ENCODE results near the gene PDZK1IP1.

Gene PDZK1IP1

GRCh38 chr1:47213230-47213963, 23.6 kb upstream of the PDZK1IP1 start:
- FAIRE-seq = no peak
- no peak for DNase-seq (ENCODE audit: insufficient read length, low spot score)
- TF ChIP-seq, protein P1, sequence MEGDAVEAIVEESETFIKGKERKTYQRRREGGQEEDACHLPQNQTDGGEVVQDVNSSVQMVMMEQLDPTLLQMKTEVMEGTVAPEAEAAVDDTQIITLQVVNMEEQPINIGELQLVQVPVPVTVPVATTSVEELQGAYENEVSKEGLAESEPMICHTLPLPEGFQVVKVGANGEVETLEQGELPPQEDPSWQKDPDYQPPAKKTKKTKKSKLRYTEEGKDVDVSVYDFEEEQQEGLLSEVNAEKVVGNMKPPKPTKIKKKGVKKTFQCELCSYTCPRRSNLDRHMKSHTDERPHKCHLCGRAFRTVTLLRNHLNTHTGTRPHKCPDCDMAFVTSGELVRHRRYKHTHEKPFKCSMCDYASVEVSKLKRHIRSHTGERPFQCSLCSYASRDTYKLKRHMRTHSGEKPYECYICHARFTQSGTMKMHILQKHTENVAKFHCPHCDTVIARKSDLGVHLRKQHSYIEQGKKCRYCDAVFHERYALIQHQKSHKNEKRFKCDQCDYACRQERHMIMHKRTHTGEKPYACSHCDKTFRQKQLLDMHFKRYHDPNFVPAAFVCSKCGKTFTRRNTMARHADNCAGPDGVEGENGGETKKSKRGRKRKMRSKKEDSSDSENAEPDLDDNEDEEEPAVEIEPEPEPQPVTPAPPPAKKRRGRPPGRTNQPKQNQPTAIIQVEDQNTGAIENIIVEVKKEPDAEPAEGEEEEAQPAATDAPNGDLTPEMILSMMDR (IDR thresholded peaks at IDR 0.05; ENCODE audit: insufficient read depth, missing control alignments) = no peak

DNA sequence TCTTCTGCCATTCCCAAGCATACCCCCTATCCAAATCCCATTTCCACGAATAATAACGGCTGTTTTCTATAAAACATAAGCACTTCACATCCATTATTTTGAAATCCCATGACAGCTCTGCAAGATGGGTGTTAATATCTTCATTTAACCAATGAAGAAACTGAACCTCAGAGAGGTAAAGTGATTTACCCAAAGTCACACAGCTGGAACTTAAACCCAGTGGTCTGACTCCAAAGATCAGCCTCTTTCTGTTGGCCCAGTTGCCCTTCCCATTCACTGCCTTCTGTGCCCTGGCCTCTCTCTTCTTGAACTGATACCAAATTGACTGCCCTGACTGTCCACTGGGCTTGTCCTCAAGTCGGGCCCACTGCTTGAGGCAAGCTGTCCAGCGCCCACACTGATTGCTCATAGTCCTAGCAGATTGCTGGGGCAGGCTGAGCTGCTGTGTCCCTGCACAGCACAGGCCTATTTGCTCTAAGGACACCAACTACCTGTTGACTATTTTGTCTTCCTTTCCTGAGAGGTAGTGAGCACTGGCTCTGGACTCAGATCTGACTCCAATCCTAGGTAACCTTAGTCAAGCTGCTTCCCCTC, 22.9 kb upstream of the PDZK1IP1 start:
- TF ChIP-seq, protein P1 (IDR thresholded peaks at IDR 0.05; ENCODE audit: insufficient read depth, missing control alignments) = no peak
- no peak for FAIRE-seq
- DNase-seq (ENCODE audit: insufficient read length, low spot score) = no peak

- TF ChIP-seq, protein P1 (IDR thresholded peaks at IDR 0.05; ENCODE audit: insufficient read depth, missing control alignments) = no peak
- FAIRE-seq = no peak
- no peak for DNase-seq (ENCODE audit: insufficient read length, low spot score)
These were observed 22.0 kb upstream of the PDZK1IP1 start for GRCh38 chr1:47211796-47212269.

DNA sequence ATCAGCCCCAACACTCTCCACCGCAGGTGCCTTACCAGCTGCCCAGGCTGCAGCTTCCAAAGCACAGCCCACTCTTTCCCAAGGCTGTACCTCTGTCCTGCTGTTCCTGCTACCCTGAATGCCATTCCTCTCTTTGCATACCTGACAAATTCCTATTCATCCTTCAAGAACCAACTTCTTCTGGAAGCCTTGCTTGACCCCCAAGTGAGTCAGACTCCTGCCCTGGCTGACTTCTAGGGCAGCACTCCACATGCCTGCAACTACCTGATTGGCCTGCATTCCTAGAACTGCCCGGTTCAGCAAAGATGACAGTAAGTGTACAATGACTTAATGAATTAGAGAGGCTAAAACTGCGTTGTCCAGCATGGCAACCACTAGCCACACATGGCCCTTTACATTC, 20.8 kb upstream of the PDZK1IP1 start:
- TF ChIP-seq, protein P1 (IDR thresholded peaks at IDR 0.05; ENCODE audit: insufficient read depth, missing control alignments) = no peak
- FAIRE-seq (no peak), DNase-seq (ENCODE audit: insufficient read length, low spot score) (no peak)

DNA sequence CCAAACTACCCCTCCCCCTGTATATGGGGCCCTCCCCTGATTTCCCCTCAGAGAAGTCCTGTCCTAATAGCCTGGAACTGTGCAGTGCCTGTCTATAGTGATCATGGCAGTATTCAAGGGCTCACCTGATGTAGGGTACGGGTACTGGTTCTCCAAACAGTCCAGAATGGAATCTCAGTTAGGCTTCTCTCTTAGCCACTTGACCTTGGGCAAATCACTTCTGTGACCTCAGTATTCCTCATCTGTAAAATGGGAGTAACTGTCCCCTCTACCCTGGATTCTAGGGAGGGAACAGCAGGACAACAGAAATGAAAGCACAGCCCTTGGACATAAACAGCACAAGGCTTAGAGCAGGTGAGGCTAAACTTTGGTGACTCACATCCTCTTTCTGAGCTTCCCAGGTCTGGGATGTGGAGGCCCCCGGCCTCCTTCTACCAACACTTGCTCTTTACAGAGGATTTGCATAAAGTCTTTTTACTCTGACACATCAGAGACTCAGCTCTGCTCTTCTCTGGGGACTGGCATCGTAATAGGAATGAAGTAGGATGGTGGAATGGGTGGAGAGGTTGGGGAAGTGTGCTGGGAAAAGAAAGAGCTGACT, 20.0 kb upstream of the PDZK1IP1 start:
- FAIRE-seq (no peak), DNase-seq (ENCODE audit: insufficient read length, low spot score) (no peak)
- TF ChIP-seq, protein P1 (IDR thresholded peaks at IDR 0.05; ENCODE audit: insufficient read depth, missing control alignments) = no peak

DNA sequence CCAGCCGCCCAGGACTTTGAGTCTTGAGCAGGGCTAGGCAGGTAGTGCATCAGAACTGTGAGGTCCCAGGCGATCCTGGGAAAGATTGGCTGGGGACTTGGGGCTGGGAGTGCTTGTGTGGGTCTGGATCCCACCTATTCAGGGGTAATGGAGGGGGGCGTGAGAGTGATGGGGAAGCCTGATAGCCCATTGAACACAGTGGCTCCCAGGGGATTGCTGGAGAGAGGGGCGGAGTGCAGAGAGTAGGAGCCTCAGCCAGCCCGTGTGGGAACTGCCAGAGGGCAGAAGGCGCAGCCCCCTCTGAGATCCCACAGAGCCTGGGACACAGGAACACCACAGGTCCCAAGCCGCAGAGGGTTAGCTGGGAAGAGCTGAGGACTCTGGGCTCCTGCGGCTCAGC, 19.3 kb upstream of the PDZK1IP1 start:
- DNase-seq (ENCODE audit: insufficient read length, low spot score) (no peak), FAIRE-seq (no peak)
- TF ChIP-seq, protein P1 (IDR thresholded peaks at IDR 0.05; ENCODE audit: insufficient read depth, missing control alignments) = no peak

All from D721Med (cell line).